DOHH2 (cell line): ENCODE data around the gene CARD14.

Experiments
- H3F3A ChIP-seq: fragments of 200-600 bp; sonication (generic), shearing (Covaris generic); 2 replicates; pipeline ENCODE4 v1.6.0; 2016; ENCODE audit warnings: antibody characterized with exemption, mild to moderate bottlenecking; ENCODE audit not compliant: control insufficient read depth, insufficient read depth
- H3K27ac ChIP-seq: fragments of 200-600 bp; sonication (generic); 2 replicates; pipeline ENCODE4 v1.5.1; 2014; ENCODE audit warnings: low read depth, mild to moderate bottlenecking, low read length, moderate library complexity
- H3K27me3 ChIP-seq: fragments of 200-600 bp; sonication (generic); 2 replicates; pipeline ENCODE4 v1.6.1; 2014; ENCODE audit warnings: mild to moderate bottlenecking, low read length, mixed read lengths; ENCODE audit not compliant: control insufficient read depth
- H3K36me3 ChIP-seq: fragments of 200-600 bp; sonication (generic); 2 replicates; pipeline ENCODE4 v1.6.1; 2014; ENCODE audit warnings: mild to moderate bottlenecking, low read length, moderate library complexity, mixed read lengths; ENCODE audit not compliant: control insufficient read depth
- H3K4me1 ChIP-seq: fragments of 200-600 bp; sonication (generic); 2 replicates; pipeline ENCODE4 v1.6.1; 2014; ENCODE audit warnings: mild to moderate bottlenecking, low read length, mixed read lengths; ENCODE audit not compliant: control insufficient read depth
- H3K4me2 ChIP-seq: fragments of 200-600 bp; sonication (generic); 2 replicates; pipeline ENCODE4 v1.6.0; 2014; ENCODE audit warnings: mild to moderate bottlenecking, low read length, moderate library complexity
- H3K4me3 ChIP-seq: fragments of 200-600 bp; sonication (generic); 2 replicates; pipeline ENCODE4 v1.5.1; 2014; ENCODE audit warnings: mild to moderate bottlenecking, low read length, mixed read lengths
- H3K79me2 ChIP-seq: fragments of 200-600 bp; sonication (generic); 2 replicates; pipeline ENCODE4 v1.6.1; 2014; ENCODE audit warnings: mild to moderate bottlenecking, low read length, mixed read lengths; ENCODE audit not compliant: control insufficient read depth
- H3K9me2 ChIP-seq: fragments of 200-600 bp; sonication (generic); replicated peaks from 2 replicates; pipeline ENCODE4 v1.6.1; 2014; ENCODE audit warnings: mild to moderate bottlenecking, low read length, mixed read lengths; ENCODE audit not compliant: control insufficient read depth
- H3K9me3 ChIP-seq: fragments of 200-600 bp; sonication (generic); 2 replicates; pipeline ENCODE4 v1.6.1; 2014; ENCODE audit warnings: antibody characterized with exemption, low read length, mixed read lengths; ENCODE audit not compliant: control insufficient read depth, insufficient read depth
- H4K20me1 ChIP-seq: fragments of 200-600 bp; sonication (generic); 2 replicates; pipeline ENCODE4 v1.6.0; 2014; ENCODE audit warnings: low read depth, mild to moderate bottlenecking, antibody characterized with exemption, low read length, moderate library complexity; ENCODE audit not compliant: control insufficient read depth, insufficient read depth
- CTCF ChIP-seq: fragments of 200-600 bp; sonication (generic); IDR thresholded peaks from one replicate; pipeline ENCODE4 v1.5.1; 2014; ENCODE audit warnings: antibody characterized with exemption, mild to moderate bottlenecking, low read depth, low read length; ENCODE audit not compliant: poor library complexity, severe bottlenecking
- EZH2phosphoT487 ChIP-seq: fragments of 200-600 bp; sonication (generic); IDR thresholded peaks from 2 replicates; pipeline ENCODE4 v1.6.1; 2017; ENCODE audit warnings: borderline replicate concordance, mild to moderate bottlenecking, antibody characterized with exemption, low read length, moderate library complexity, mixed read lengths

CARD14 gene

GRCh38 chr17:80189611-80190010, 19.8 kb downstream of the CARD14 start:
- Histone ChIP-seq H3K36me3 (no peaks in the 10 kb centered on the region), H3K9me3 (no peaks in the 10 kb centered on the region), H3K4me2 (no peak overlapping the region), H4K20me1 (no peaks in the 10 kb centered on the region), H3K27me3 (no peaks in the 10 kb centered on the region), H3K4me1 (no peaks in the 10 kb centered on the region), H3K79me2 (no peaks in the 10 kb centered on the region), H3F3A (no peaks in the 10 kb centered on the region), H3K27ac (no peak overlapping the region), H3K4me3 (no peak overlapping the region), H3K9me2 (no peaks in the 10 kb centered on the region)
- TF ChIP-seq CTCF (no peak), EZH2phosphoT487 (no peak)

DNA sequence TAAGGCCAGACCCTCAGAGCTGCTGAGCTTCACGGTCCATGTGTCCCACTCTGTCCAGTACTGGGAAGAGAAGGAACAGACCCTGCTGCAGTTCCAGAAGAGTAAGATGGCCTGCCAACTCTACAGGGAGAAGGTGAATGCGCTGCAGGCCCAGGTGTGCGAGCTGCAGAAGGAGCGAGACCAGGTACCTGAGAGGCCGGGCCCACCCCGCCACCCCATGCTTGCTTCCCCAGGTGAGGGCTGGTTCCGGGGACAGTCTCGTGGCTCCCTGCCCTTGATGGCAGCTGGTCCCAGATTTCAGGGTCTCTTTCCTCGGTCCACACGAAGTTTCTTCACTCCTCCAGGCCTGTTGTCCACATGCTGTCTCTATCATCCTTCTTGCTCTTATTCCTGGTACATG, 20.9 kb downstream of the CARD14 start:
- Histone ChIP-seq H3K27ac (no peak overlapping the region), H3K36me3 (no peaks in the 10 kb centered on the region), H3F3A (no peaks in the 10 kb centered on the region), H3K9me2 (no peaks in the 10 kb centered on the region), H4K20me1 (no peaks in the 10 kb centered on the region), H3K9me3 (no peaks in the 10 kb centered on the region), H3K4me1 (no peaks in the 10 kb centered on the region), H3K27me3 (no peaks in the 10 kb centered on the region), H3K4me2 (no peak overlapping the region), H3K79me2 (no peaks in the 10 kb centered on the region), H3K4me3 (no peak overlapping the region)
- TF ChIP-seq CTCF (no peak), EZH2phosphoT487 (no peak)

DNA sequence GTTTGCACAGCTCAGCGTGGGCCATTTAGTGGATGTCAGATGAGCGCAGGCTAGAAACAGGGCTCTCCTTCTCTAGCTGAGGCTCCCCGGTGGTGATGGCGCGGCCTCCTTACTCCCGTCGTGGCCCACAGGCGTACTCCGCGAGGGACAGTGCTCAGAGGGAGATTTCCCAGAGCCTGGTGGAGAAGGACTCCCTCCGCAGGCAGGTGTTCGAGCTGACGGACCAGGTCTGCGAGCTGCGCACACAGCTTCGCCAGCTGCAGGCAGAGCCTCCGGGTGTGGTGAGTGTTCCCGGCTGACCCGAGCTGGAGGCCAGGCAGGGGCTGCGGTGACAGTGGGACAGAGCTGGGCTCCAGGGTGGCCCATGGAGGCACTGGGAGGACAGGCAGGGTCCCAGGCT, 21.4 kb downstream of the CARD14 start:
- Histone ChIP-seq H3K4me1 (no peaks in the 10 kb centered on the region), H3K36me3 (no peaks in the 10 kb centered on the region), H4K20me1 (no peaks in the 10 kb centered on the region), H3K9me3 (no peaks in the 10 kb centered on the region), H3K9me2 (no peaks in the 10 kb centered on the region), H3K27ac (no peak overlapping the region), H3F3A (no peaks in the 10 kb centered on the region), H3K4me3 (no peak overlapping the region), H3K27me3 (no peaks in the 10 kb centered on the region), H3K79me2 (no peaks in the 10 kb centered on the region), H3K4me2 (no peak overlapping the region)
- TF ChIP-seq EZH2phosphoT487 = no peak

GRCh38 chr17:80191865-80192661, 22.2 kb downstream of the CARD14 start:
- Histone ChIP-seq H3K9me2 (no peaks in the 10 kb centered on the region), H3K79me2 (no peaks in the 10 kb centered on the region), H3K4me1 (no peaks in the 10 kb centered on the region), H3K4me2 (no peak overlapping the region), H3K27ac (no peak overlapping the region), H4K20me1 (no peaks in the 10 kb centered on the region), H3K9me3 (no peaks in the 10 kb centered on the region), H3K27me3 (no peaks in the 10 kb centered on the region), H3K4me3 (no peak overlapping the region), H3F3A (no peaks in the 10 kb centered on the region), H3K36me3 (no peaks in the 10 kb centered on the region)
- TF ChIP-seq CTCF (no peak), EZH2phosphoT487 (no peak)
